SU-DHL-6 (cell line): ENCODE results near the gene PLXND1.

Experiments
- EZH2phosphoT487 ChIP-seq: fragments of 200-600 bp; sonication (generic), shearing (Covaris generic); conservative IDR thresholded peaks from 2 replicates; pipeline ENCODE4 v1.6.1; 2018; ENCODE audit warnings: mild to moderate bottlenecking, antibody characterized with exemption, low read length, moderate library complexity, mixed read lengths
- TF ChIP-seq, protein P1 (sequence below): fragments of 200-600 bp; sonication (generic); IDR thresholded peaks from one replicate; pipeline ENCODE4 v1.5.1; 2017; ENCODE audit warnings: antibody characterized with exemption, mild to moderate bottlenecking, low read length, moderate library complexity; ENCODE audit not compliant: insufficient read depth, poor library complexity, severe bottlenecking

DNA sequence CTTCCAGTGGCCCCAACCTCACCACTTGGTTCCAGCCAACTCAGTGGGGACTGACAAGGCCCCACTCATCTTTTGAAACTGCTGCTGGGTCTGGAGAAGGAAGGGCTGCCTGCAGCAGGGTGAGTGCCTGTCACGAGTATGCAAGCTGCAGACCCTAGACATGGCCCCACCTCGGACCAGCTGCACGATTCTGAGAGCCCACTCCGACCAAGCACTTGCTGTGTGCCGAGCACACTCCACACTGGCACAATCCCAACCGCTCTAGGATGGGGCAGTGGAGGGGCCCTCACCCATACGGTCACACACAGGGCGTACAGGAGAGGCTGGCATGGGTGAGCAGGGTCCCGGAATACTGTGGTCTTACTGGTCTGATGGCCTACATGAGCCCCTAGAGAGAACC, 8.0 kb upstream of the PLXND1 start:
- TF ChIP-seq, protein P1, sequence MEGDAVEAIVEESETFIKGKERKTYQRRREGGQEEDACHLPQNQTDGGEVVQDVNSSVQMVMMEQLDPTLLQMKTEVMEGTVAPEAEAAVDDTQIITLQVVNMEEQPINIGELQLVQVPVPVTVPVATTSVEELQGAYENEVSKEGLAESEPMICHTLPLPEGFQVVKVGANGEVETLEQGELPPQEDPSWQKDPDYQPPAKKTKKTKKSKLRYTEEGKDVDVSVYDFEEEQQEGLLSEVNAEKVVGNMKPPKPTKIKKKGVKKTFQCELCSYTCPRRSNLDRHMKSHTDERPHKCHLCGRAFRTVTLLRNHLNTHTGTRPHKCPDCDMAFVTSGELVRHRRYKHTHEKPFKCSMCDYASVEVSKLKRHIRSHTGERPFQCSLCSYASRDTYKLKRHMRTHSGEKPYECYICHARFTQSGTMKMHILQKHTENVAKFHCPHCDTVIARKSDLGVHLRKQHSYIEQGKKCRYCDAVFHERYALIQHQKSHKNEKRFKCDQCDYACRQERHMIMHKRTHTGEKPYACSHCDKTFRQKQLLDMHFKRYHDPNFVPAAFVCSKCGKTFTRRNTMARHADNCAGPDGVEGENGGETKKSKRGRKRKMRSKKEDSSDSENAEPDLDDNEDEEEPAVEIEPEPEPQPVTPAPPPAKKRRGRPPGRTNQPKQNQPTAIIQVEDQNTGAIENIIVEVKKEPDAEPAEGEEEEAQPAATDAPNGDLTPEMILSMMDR, result no peak
- TF ChIP-seq EZH2phosphoT487, result no peak
